HCT116 (cell line): ENCODE data around the gene PBX1. TPM values are rescaled to one million over a fixed set of nuclear protein-coding genes. Genes with fewer than 3 reads are reported as not detected.

Experiments
- ATAC-seq: fragments of 200-7000 bp; cut with Tn5 transposase; 2 replicates; pipeline ENCODE4 v1.9.1; 2020; ENCODE audit warnings: mild to moderate bottlenecking, moderate library complexity
- BruUV-seq: library from RNA; stranded (reverse); fragments of 400-500 nt; replicated peaks from 2 replicates; lab custom pipeline; 2021; lab: Mats Ljungman, UMichigan
- CTCF ChIA-PET: fragments of 300-600 bp; sonication (Branson Sonifier 250); formaldehyde crosslinking; loops from one replicate; lab custom pipeline; 2021; ENCODE audit warnings: antibody characterized with exemption; lab: Charles Lee
- POLR2A ChIA-PET: fragments of 300-600, 350-600 bp; sonication (Branson Sonifier 250); formaldehyde crosslinking; loops from one replicate; lab custom pipeline; 2021; ENCODE audit warnings: antibody characterized with exemption; lab: Charles Lee
- RAD21 ChIA-PET, 2 experiments: fragments of 300-600 bp; sonication (Branson Sonifier 250); formaldehyde crosslinking; loops; one replicate each; lab custom pipeline; 2023; ENCODE audit warnings: low total read pairs in 2 of 2; ENCODE audit not compliant: uncharacterized antibody in 2 of 2, unreplicated experiment in 2 of 2, low non-redundant PET in 1 of 2; lab: Charles Lee
- DNase-seq: peaks from one replicate; pipeline ENCODE4 v3.0.0-alpha.2; 2010; ENCODE audit warnings: low read depth, low spot score
- H2AFZ ChIP-seq: fragments of 200-600 bp; shearing (Covaris generic), sonication (generic); 2 replicates; pipeline ENCODE4 v1.6.1; 2017; ENCODE audit warnings: low read depth, mixed run types, mixed read lengths, antibody characterized with exemption, low read length; ENCODE audit not compliant: poor library complexity, severe bottlenecking
- H3K27ac ChIP-seq: 2 replicates; pipeline ENCODE4 v1.5.1; 2012; ENCODE audit warnings: low read depth, low read length
- H3K27me3 ChIP-seq: fragments of 200-600 bp; sonication (generic); 2 replicates; pipeline ENCODE4 v1.6.1; 2016; ENCODE audit warnings: mixed run types, low read length, mixed read lengths; ENCODE audit not compliant: insufficient read depth
- H3K36me3 ChIP-seq, 2 experiments: fragments of 200-500 bp in 1 of 2; fragments of 200-600 bp in 1 of 2; sonication (Bioruptor generic) in 1 of 2; sonication (generic) in 1 of 2; 2 replicates each; pipeline versions ENCODE4 v1.5.1 to v1.6.1; 2014 to 2016; ENCODE audit warnings: low read length in 2 of 2, inconsistent platforms in 1 of 2, mixed read lengths in 1 of 2, mixed run types in 1 of 2; ENCODE audit not compliant: insufficient read depth in 2 of 2, control insufficient read depth in 1 of 2
- H3K4me1 ChIP-seq, 2 experiments: fragments of 200-600 bp in 1 of 2; sonication (generic) in 1 of 2; 2 replicates each; pipeline versions ENCODE4 v1.5.1 to v1.6.1; 2012 to 2017; ENCODE audit warnings: low read length in 2 of 2, inconsistent platforms in 1 of 2, mild to moderate bottlenecking in 1 of 2, mixed read lengths in 1 of 2, mixed run types in 1 of 2, moderate library complexity in 1 of 2; ENCODE audit not compliant: insufficient read depth in 2 of 2, control insufficient read depth in 1 of 2
- H3K4me2 ChIP-seq: fragments of 200-600 bp; sonication (generic); 2 replicates; pipeline ENCODE4 v1.6.1; 2017; ENCODE audit warnings: mixed run types, low read length, mixed read lengths
- H3K4me3 ChIP-seq, 2 experiments: fragments of 200-600 bp in 1 of 2; sonication (generic) in 1 of 2; replicated peaks in 1 of 2; 2 replicates each; pipeline ENCODE4 v1.5.1; 2011 to 2016; ENCODE audit warnings: low read length in 2 of 2, control low read depth in 1 of 2, low read depth in 1 of 2, mild to moderate bottlenecking in 1 of 2, mixed read lengths in 1 of 2, mixed run types in 1 of 2
- H3K79me2 ChIP-seq: fragments of 200-600 bp; sonication (generic); 2 replicates; pipeline ENCODE4 v1.6.1; 2017; ENCODE audit warnings: mild to moderate bottlenecking, mixed run types, low read length, moderate library complexity, mixed read lengths; ENCODE audit not compliant: insufficient read depth
- H3K9ac ChIP-seq: fragments of 200-600 bp; sonication (generic); 2 replicates; pipeline ENCODE4 v1.6.1; 2016; ENCODE audit warnings: low read length, mixed read lengths
- H3K9me2 ChIP-seq: fragments of 200-600 bp; sonication (generic), shearing (Covaris generic); 2 replicates; pipeline ENCODE4 v1.6.1; 2017; ENCODE audit warnings: mixed run types, mild to moderate bottlenecking, moderate library complexity; ENCODE audit not compliant: insufficient read depth
- H3K9me3 ChIP-seq, 2 experiments: fragments of 200-500 bp in 1 of 2; fragments of 200-600 bp in 1 of 2; sonication (Bioruptor generic) in 1 of 2; sonication (generic) in 1 of 2; 2 replicates each; pipeline ENCODE4 v1.6.1; 2014 to 2017; ENCODE audit warnings: low read length in 2 of 2, mixed read lengths in 2 of 2, inconsistent platforms in 1 of 2, low read depth in 1 of 2, mild to moderate bottlenecking in 1 of 2, mixed run types in 1 of 2, moderate library complexity in 1 of 2; ENCODE audit not compliant: control insufficient read depth in 1 of 2, insufficient read depth in 1 of 2
- H4K20me1 ChIP-seq: fragments of 200-600 bp; sonication (generic), shearing (Covaris generic); 2 replicates; pipeline ENCODE4 v1.6.1; 2017; ENCODE audit warnings: mixed run types, mild to moderate bottlenecking, moderate library complexity; ENCODE audit not compliant: insufficient read depth
- CBX3 ChIP-seq: IDR thresholded peaks from 2 replicates; pipeline ENCODE4 v1.6.1; 2012; ENCODE audit warnings: low read depth
- EGR1 ChIP-seq: IDR thresholded peaks from 2 replicates; pipeline ENCODE4 v1.6.1; 2012; ENCODE audit warnings: low read depth
- EZH2 ChIP-seq: fragments of 200-600 bp; sonication (generic); IDR thresholded peaks from 2 replicates; pipeline ENCODE4 v1.6.1; 2017; ENCODE audit warnings: antibody characterized with exemption, mixed run types
- EZH2phosphoT487 ChIP-seq: fragments of 200-600 bp; IDR thresholded peaks from 2 replicates; pipeline ENCODE4 v1.6.1; 2018; ENCODE audit warnings: antibody characterized with exemption, borderline replicate concordance
- FOSL1 ChIP-seq: IDR thresholded peaks from 2 replicates; pipeline ENCODE4 v1.6.1; 2012; ENCODE audit warnings: low read depth
- JUND ChIP-seq: IDR thresholded peaks from 2 replicates; pipeline ENCODE4 v1.6.1; 2012
- MAX ChIP-seq: IDR thresholded peaks from 2 replicates; pipeline ENCODE4 v1.6.1; 2012
- POLR2A ChIP-seq: IDR thresholded peaks from 2 replicates; pipeline ENCODE4 v1.7.0; 2011; ENCODE audit warnings: borderline replicate concordance; ENCODE audit not compliant: insufficient read depth, insufficient read length; ENCODE audit errors: extremely low read depth
- RAD21 ChIP-seq: IDR thresholded peaks from 2 replicates; pipeline ENCODE4 v1.6.1; 2012; ENCODE audit warnings: low read depth, mild to moderate bottlenecking
- REST ChIP-seq: IDR thresholded peaks from 2 replicates; pipeline ENCODE4 v1.6.1; 2012; ENCODE audit warnings: low read depth
- SIN3A ChIP-seq: IDR thresholded peaks from 2 replicates; pipeline ENCODE4 v1.6.1; 2012; ENCODE audit warnings: low read depth
- SP1 ChIP-seq: IDR thresholded peaks from 2 replicates; pipeline ENCODE4 v1.6.1; 2012; ENCODE audit warnings: low read depth
- SRF ChIP-seq: IDR thresholded peaks from 2 replicates; pipeline ENCODE4 v1.6.1; 2012; ENCODE audit warnings: low read depth
- TCF7L2 ChIP-seq: IDR thresholded peaks from 2 replicates; pipeline ENCODE4 v1.7.0; 2011; ENCODE audit warnings: borderline replicate concordance, inconsistent platforms; ENCODE audit not compliant: insufficient read depth, insufficient read length; ENCODE audit errors: extremely low read depth
- YY1 ChIP-seq: IDR thresholded peaks from 2 replicates; pipeline ENCODE4 v1.6.1; 2011; ENCODE audit warnings: low read length, low read depth, moderate library complexity, mild to moderate bottlenecking; ENCODE audit not compliant: insufficient replicate concordance; ENCODE audit errors: extremely low read depth
- ZFX ChIP-seq: fragments of 450-650 bp; IDR thresholded peaks from 2 replicates; pipeline ENCODE4 v1.6.1; 2017
- ZNF274 ChIP-seq: fragments of 200-500 bp; sonication (Bioruptor generic); IDR thresholded peaks from 2 replicates; pipeline ENCODE4 v1.6.1; 2014; ENCODE audit warnings: mild to moderate bottlenecking, low read depth, low read length, inconsistent platforms
- intact Hi-C: fragments of 100-400 bp; cut with micrococcal nuclease; formaldehyde crosslinking; loops from 2 replicates; pipeline ENCODE4 v1.10.0; 2022
- total RNA-seq: library from RNA; stranded (reverse); gene quantifications from one replicate; pipeline ENCODE4 v1.2.1, GENCODE V29; 2021; ENCODE audit not compliant: unreplicated experiment
- TF ChIP-seq, protein P1 (sequence below), 3 experiments: fragments of 200-600 bp in 1 of 3; sonication (generic) in 1 of 3; IDR thresholded peaks in 2 of 3; conservative IDR thresholded peaks in 1 of 3; 2 replicates each; pipeline ENCODE4 v1.5.1; 2012 to 2017; ENCODE audit warnings: low read depth in 2 of 3, low read length in 2 of 3, antibody characterized with exemption in 1 of 3, borderline replicate concordance in 1 of 3, control low read depth in 1 of 3, mild to moderate bottlenecking in 1 of 3, mixed read lengths in 1 of 3, mixed run types in 1 of 3, moderate library complexity in 1 of 3; ENCODE audit not compliant: insufficient read depth in 1 of 3
- TF ChIP-seq, protein P2 (sequence below): IDR thresholded peaks from 2 replicates; pipeline ENCODE4 v1.6.1; 2011; ENCODE audit warnings: mild to moderate bottlenecking, low read length, moderate library complexity; ENCODE audit not compliant: insufficient replicate concordance; ENCODE audit errors: extremely low read depth

Gene PBX1
- total RNA-seq, 1 experiment from 2014 or later = 29.6 TPM

- BruUV-seq = TSS peak; percentile 63
- TF ChIP-seq EGR1 = peak; percentile 68
- TF ChIP-seq FOSL1 = peak; percentile 74
- peak; percentile 34 for TF ChIP-seq SP1
- TF ChIP-seq MAX = no peak
- peak; percentile 62 for TF ChIP-seq JUND
- TF ChIP-seq SRF = no peak
- TF ChIP-seq, protein P1, sequence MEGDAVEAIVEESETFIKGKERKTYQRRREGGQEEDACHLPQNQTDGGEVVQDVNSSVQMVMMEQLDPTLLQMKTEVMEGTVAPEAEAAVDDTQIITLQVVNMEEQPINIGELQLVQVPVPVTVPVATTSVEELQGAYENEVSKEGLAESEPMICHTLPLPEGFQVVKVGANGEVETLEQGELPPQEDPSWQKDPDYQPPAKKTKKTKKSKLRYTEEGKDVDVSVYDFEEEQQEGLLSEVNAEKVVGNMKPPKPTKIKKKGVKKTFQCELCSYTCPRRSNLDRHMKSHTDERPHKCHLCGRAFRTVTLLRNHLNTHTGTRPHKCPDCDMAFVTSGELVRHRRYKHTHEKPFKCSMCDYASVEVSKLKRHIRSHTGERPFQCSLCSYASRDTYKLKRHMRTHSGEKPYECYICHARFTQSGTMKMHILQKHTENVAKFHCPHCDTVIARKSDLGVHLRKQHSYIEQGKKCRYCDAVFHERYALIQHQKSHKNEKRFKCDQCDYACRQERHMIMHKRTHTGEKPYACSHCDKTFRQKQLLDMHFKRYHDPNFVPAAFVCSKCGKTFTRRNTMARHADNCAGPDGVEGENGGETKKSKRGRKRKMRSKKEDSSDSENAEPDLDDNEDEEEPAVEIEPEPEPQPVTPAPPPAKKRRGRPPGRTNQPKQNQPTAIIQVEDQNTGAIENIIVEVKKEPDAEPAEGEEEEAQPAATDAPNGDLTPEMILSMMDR (IDR thresholded peaks at IDR 0.05 in 2 of 3, conservative IDR thresholded peaks at IDR 0.05 in 1 of 3; ENCODE audit: borderline replicate concordance in 1 of 3, insufficient read depth in 1 of 3, low read depth in 2 of 3, low read length in 2 of 3) = no peak
- TF ChIP-seq REST = no peak
- TF ChIP-seq RAD21 = 0 out of 2 replicates have a peak, but pooled peaks have one; percentile 18
- no peak for TF ChIP-seq EZH2phosphoT487
- TF ChIP-seq ZFX = no peak
- TF ChIP-seq, protein P2, sequence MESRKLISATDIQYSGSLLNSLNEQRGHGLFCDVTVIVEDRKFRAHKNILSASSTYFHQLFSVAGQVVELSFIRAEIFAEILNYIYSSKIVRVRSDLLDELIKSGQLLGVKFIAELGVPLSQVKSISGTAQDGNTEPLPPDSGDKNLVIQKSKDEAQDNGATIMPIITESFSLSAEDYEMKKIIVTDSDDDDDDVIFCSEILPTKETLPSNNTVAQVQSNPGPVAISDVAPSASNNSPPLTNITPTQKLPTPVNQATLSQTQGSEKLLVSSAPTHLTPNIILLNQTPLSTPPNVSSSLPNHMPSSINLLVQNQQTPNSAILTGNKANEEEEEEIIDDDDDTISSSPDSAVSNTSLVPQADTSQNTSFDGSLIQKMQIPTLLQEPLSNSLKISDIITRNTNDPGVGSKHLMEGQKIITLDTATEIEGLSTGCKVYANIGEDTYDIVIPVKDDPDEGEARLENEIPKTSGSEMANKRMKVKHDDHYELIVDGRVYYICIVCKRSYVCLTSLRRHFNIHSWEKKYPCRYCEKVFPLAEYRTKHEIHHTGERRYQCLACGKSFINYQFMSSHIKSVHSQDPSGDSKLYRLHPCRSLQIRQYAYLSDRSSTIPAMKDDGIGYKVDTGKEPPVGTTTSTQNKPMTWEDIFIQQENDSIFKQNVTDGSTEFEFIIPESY = no peak
- TF ChIP-seq EZH2 = no peak
- no peak for TF ChIP-seq CBX3
- TF ChIP-seq ZNF274 = no peak
- TF ChIP-seq SIN3A = no peak
- no peak for TF ChIP-seq POLR2A
- no peak for TF ChIP-seq YY1
- TF ChIP-seq TCF7L2 = no peak
These were observed 86.0 kb downstream of the PBX1 start for GRCh38 chr1:164644774-164645644.

More at GRCh38 chr1:164644774-164645644, 86.0 kb downstream of the PBX1 start:
- peak overlapping the region; percentile 58 for H3K27ac ChIP-seq
- H3K4me1 ChIP-seq = peaks cover 47 to 57% of the 10 kb centered on the region in 2 experiments
- H3K79me2 ChIP-seq = no peaks in the 10 kb centered on the region
- ChIA-PET RAD21 (no interaction called here), CTCF (no interaction called here), POLR2A (no interaction called here)
- H3K9ac ChIP-seq = peak overlapping the region; percentile 2; the same call in 1 of the 2 replicates
- peak; percentile 73 for ATAC-seq
- no peaks in the 10 kb centered on the region for H3K9me3 ChIP-seq
- peak; percentile 27 for DNase-seq
- H2AFZ ChIP-seq = peak overlapping the region; percentile 3
- no peaks in the 10 kb centered on the region for H4K20me1 ChIP-seq
- no peaks in the 10 kb centered on the region for H3K27me3 ChIP-seq
- H3K4me2 ChIP-seq = peak overlapping the region; percentile 48
- intact Hi-C loops = loop anchor here (1.0 kb wide), 1 partner anchor 25 kb away; no protein-coding TSS in a partner anchor
- no peaks in the 10 kb centered on the region for H3K36me3 ChIP-seq
- H3K9me2 ChIP-seq = no peaks in the 10 kb centered on the region
- no peak overlapping the region for H3K4me3 ChIP-seq
